ENCODE results near the gene ZNF771. TPM values are rescaled to one million over a fixed set of nuclear protein-coding genes. Genes with fewer than 3 reads are reported as not detected.

The ZNF771 gene
- polyA plus RNA-seq, 1 of the 3 experiments (the other 2 are of a cell fraction): 20.4 TPM

DNA sequence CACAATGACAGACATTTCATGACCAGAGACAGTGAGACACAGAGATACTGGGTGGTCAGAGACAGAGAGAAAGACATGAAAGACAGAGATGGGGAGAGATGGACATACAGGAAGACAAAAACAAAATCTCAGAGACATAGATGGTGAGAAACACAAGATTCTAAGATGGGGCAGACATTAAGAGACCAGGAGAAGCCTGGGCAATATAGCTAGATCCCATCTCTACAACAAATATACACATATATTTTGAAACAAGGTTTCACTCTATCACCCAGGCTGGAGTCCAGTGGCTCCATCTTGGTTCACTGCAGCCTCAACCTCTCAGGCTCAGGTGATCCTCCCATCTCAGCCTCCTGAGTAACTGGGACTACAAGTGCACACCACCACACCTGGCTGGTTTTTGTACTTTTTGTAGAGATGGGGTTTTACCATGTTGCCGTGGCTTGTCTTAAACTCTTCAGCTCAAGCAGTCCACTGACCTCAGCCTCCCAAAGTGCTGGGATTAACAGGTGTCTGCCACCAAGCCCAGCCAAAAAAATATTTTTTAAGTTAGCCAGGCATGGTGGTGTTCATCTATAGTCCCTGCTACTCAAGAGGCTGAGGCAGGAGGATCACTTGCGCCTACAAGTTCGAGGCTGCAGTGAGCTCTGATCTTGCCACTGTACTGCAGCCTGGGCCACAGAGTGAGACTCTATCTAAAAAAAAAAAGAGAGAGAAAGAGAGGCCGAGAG lies 27.2 kb upstream of the ZNF771 start:
- Histone ChIP-seq H4K20me1 (ENCODE audit: insufficient read depth) (peaks cover 12% of the 10 kb centered on the region; the same call in 1 of the 2 replicates), H3F3A (replicated peaks; ENCODE audit: insufficient read depth) (peaks cover 19% of the 10 kb centered on the region), H3K4me3 (ENCODE audit: low read depth in 2 of 2, low read length in 1 of 2) (no peak overlapping the region), H3K27ac (ENCODE audit: low read depth in 2 of 2, low read length in 1 of 2) (no peak overlapping the region), H3K79me2 (ENCODE audit: insufficient read depth) (peaks cover 15% of the 10 kb centered on the region; the same call in 1 of the 2 replicates), H2AFZ (ENCODE audit: low read depth) (no peak overlapping the region), H3K4me1 (ENCODE audit: control insufficient read depth in 1 of 2, insufficient read depth in 2 of 2, low read depth in 1 of 2, low read length in 1 of 2) (peaks cover 6 to 9% of the 10 kb centered on the region in 2 experiments; a peak in 3 of 4 replicates), H3K9me2 (no peaks in the 10 kb centered on the region), H3K9ac (no peak overlapping the region), H3K27me3 (ENCODE audit: insufficient read depth) (no peaks in the 10 kb centered on the region), H3K36me3 (replicated peaks in 1 of 2; ENCODE audit: control insufficient read depth in 1 of 2, insufficient read depth in 2 of 2, low read length in 1 of 2) (peaks cover 0 to 6% of the 10 kb centered on the region in 2 experiments), H3K4me2 (no peak overlapping the region; the same call in 1 of the 2 replicates), H3K9me3 (no peaks in the 10 kb centered on the region)
- no peak for DNase-seq
- TF ChIP-seq, protein P1, sequence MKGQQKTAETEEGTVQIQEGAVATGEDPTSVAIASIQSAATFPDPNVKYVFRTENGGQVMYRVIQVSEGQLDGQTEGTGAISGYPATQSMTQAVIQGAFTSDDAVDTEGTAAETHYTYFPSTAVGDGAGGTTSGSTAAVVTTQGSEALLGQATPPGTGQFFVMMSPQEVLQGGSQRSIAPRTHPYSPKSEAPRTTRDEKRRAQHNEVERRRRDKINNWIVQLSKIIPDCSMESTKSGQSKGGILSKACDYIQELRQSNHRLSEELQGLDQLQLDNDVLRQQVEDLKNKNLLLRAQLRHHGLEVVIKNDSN (IDR thresholded peaks at IDR 0.05; ENCODE audit: borderline replicate concordance, low read depth): no peak
- no peak for TF ChIP-seq RFX5 (IDR thresholded peaks at IDR 0.05; ENCODE audit: low read length)
- no peak for TF ChIP-seq GATA2 (CRISPR knock-in tag; IDR thresholded peaks at IDR 0.05)
- TF ChIP-seq EZH2phosphoT487 (IDR thresholded peaks at IDR 0.05; ENCODE audit: borderline replicate concordance, low read depth): no peak
- no peak for TF ChIP-seq TAF1 (IDR thresholded peaks at IDR 0.05; ENCODE audit: borderline replicate concordance, low read depth, low read length)
- TF ChIP-seq RCOR1 (IDR thresholded peaks at IDR 0.05; ENCODE audit: low read length): no peak
- TF ChIP-seq, protein P2, sequence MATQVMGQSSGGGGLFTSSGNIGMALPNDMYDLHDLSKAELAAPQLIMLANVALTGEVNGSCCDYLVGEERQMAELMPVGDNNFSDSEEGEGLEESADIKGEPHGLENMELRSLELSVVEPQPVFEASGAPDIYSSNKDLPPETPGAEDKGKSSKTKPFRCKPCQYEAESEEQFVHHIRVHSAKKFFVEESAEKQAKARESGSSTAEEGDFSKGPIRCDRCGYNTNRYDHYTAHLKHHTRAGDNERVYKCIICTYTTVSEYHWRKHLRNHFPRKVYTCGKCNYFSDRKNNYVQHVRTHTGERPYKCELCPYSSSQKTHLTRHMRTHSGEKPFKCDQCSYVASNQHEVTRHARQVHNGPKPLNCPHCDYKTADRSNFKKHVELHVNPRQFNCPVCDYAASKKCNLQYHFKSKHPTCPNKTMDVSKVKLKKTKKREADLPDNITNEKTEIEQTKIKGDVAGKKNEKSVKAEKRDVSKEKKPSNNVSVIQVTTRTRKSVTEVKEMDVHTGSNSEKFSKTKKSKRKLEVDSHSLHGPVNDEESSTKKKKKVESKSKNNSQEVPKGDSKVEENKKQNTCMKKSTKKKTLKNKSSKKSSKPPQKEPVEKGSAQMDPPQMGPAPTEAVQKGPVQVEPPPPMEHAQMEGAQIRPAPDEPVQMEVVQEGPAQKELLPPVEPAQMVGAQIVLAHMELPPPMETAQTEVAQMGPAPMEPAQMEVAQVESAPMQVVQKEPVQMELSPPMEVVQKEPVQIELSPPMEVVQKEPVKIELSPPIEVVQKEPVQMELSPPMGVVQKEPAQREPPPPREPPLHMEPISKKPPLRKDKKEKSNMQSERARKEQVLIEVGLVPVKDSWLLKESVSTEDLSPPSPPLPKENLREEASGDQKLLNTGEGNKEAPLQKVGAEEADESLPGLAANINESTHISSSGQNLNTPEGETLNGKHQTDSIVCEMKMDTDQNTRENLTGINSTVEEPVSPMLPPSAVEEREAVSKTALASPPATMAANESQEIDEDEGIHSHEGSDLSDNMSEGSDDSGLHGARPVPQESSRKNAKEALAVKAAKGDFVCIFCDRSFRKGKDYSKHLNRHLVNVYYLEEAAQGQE (IDR thresholded peaks at IDR 0.05; ENCODE audit: low read depth, low read length): no peak
- no peak for TF ChIP-seq FOXM1 (IDR thresholded peaks at IDR 0.05; ENCODE audit: low read depth)
- TF ChIP-seq, protein P3, sequence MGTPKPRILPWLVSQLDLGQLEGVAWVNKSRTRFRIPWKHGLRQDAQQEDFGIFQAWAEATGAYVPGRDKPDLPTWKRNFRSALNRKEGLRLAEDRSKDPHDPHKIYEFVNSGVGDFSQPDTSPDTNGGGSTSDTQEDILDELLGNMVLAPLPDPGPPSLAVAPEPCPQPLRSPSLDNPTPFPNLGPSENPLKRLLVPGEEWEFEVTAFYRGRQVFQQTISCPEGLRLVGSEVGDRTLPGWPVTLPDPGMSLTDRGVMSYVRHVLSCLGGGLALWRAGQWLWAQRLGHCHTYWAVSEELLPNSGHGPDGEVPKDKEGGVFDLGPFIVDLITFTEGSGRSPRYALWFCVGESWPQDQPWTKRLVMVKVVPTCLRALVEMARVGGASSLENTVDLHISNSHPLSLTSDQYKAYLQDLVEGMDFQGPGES (IDR thresholded peaks at IDR 0.05; ENCODE audit: low read depth, low read length): no peak
- no peak for TF ChIP-seq NRF1 (IDR thresholded peaks at IDR 0.05; ENCODE audit: low read depth, low read length)
- TF ChIP-seq RXRA (IDR thresholded peaks at IDR 0.05; ENCODE audit: borderline replicate concordance, low read depth): no peak
- no peak for TF ChIP-seq MEF2A (IDR thresholded peaks at IDR 0.05; ENCODE audit: borderline replicate concordance, low read depth)
- TF ChIP-seq, protein P4, sequence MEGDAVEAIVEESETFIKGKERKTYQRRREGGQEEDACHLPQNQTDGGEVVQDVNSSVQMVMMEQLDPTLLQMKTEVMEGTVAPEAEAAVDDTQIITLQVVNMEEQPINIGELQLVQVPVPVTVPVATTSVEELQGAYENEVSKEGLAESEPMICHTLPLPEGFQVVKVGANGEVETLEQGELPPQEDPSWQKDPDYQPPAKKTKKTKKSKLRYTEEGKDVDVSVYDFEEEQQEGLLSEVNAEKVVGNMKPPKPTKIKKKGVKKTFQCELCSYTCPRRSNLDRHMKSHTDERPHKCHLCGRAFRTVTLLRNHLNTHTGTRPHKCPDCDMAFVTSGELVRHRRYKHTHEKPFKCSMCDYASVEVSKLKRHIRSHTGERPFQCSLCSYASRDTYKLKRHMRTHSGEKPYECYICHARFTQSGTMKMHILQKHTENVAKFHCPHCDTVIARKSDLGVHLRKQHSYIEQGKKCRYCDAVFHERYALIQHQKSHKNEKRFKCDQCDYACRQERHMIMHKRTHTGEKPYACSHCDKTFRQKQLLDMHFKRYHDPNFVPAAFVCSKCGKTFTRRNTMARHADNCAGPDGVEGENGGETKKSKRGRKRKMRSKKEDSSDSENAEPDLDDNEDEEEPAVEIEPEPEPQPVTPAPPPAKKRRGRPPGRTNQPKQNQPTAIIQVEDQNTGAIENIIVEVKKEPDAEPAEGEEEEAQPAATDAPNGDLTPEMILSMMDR (IDR thresholded peaks at IDR 0.05): no peak
- no peak for TF ChIP-seq SMC3 (IDR thresholded peaks at IDR 0.05; ENCODE audit: low read depth, low read length)
- no peak for TF ChIP-seq GABPA (IDR thresholded peaks at IDR 0.05; ENCODE audit: low read depth)
- TF ChIP-seq, protein P5, sequence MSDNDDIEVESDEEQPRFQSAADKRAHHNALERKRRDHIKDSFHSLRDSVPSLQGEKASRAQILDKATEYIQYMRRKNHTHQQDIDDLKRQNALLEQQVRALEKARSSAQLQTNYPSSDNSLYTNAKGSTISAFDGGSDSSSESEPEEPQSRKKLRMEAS (IDR thresholded peaks at IDR 0.05; ENCODE audit: low read depth): no peak
- TF ChIP-seq, protein P6, sequence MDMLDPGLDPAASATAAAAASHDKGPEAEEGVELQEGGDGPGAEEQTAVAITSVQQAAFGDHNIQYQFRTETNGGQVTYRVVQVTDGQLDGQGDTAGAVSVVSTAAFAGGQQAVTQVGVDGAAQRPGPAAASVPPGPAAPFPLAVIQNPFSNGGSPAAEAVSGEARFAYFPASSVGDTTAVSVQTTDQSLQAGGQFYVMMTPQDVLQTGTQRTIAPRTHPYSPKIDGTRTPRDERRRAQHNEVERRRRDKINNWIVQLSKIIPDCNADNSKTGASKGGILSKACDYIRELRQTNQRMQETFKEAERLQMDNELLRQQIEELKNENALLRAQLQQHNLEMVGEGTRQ (IDR thresholded peaks at IDR 0.05; ENCODE audit: borderline replicate concordance, low read depth, low read length): no peak
- no peak for TF ChIP-seq SIN3A (IDR thresholded peaks at IDR 0.05; ENCODE audit: borderline replicate concordance, low read depth, low read length)
- TF ChIP-seq RAD21 (IDR thresholded peaks at IDR 0.05; ENCODE audit: low read length): no peak
- TF ChIP-seq FOXJ3 (CRISPR knock-in tag; IDR thresholded peaks at IDR 0.05): no peak
- ChIA-PET POLR2A (interaction anchor here (5.1 kb wide), 1 partner anchor 14 kb away, joined by 33 read pairs; the partner anchor contains the start of gene ZNF48), CTCF (interaction anchor here (1.5 to 2.6 kb wide), 2 partner anchors 15 to 29 kb away, joined by 6 to 15 read pairs; partner anchors contain the start of gene ZNF48)
- 98% methylated on average over 4 of the region's 4 CpGs for WGBS (ENCODE audit: low lambda C conversion rate)
